ENCODE results near the gene PRKCZ. TPM values are rescaled to one million over a fixed set of nuclear protein-coding genes. Genes with fewer than 3 reads are reported as not detected.

The PRKCZ gene
- total and polyA plus RNA-seq, 9 of the 15 experiments (the other 6 are each of a cell fraction or from before 2014, with no cell fraction given), result 0.07 to 3.1 (median 1.3) TPM

GRCh38 chr1:2180297-2181245 lies 130.4 kb downstream of the PRKCZ start (continued):
- TF ChIP-seq ATF1 (CRISPR knock-in tag; IDR thresholded peaks at IDR 0.05) (peak; percentile 99), ATF1 (tag; IDR thresholded peaks at IDR 0.05) (peak; percentile 100), ZBTB26 (CRISPR knock-in tag; IDR thresholded peaks at IDR 0.05) (no peak), HMBOX1 (IDR thresholded peaks at IDR 0.05) (no peak), HDAC6 (IDR thresholded peaks at IDR 0.05; ENCODE audit: low read depth, low read length) (no peak), MYNN (IDR thresholded peaks at IDR 0.05) (peak; percentile 52; the same call in 1 of the 2 replicates), MYNN (CRISPR knock-in tag; IDR thresholded peaks at IDR 0.05) (no peak), CREB5 (CRISPR knock-in tag; IDR thresholded peaks at IDR 0.05) (no peak), MNT (conservative IDR thresholded peaks at IDR 0.05) (peak; percentile 80 to 93), ZBTB40 (IDR thresholded peaks at IDR 0.05) (peak; percentile 46; the same call in 1 of the 2 replicates), ZBTB40 (CRISPR knock-in tag; IDR thresholded peaks at IDR 0.05) (no peak), ZNF3 (CRISPR knock-in tag; IDR thresholded peaks at IDR 0.05) (no peak), SMAD3 (CRISPR knock-in tag; conservative IDR thresholded peaks at IDR 0.05) (no peak)
